NCI-H2107 treated with DMSO at 0.1 percent for 48 hours (cell line): ENCODE data around the gene DPF3.

ENCODE experiments used
- DNase-seq: peaks from one replicate; lab custom pipeline; 2025; ENCODE audit not compliant: unreplicated experiment; lab: John Stamatoyannopoulos, UW

Gene DPF3

GRCh38 chr14:72745546-72745945, 148.4 kb downstream of the DPF3 start:
- no peak for DNase-seq

DNA sequence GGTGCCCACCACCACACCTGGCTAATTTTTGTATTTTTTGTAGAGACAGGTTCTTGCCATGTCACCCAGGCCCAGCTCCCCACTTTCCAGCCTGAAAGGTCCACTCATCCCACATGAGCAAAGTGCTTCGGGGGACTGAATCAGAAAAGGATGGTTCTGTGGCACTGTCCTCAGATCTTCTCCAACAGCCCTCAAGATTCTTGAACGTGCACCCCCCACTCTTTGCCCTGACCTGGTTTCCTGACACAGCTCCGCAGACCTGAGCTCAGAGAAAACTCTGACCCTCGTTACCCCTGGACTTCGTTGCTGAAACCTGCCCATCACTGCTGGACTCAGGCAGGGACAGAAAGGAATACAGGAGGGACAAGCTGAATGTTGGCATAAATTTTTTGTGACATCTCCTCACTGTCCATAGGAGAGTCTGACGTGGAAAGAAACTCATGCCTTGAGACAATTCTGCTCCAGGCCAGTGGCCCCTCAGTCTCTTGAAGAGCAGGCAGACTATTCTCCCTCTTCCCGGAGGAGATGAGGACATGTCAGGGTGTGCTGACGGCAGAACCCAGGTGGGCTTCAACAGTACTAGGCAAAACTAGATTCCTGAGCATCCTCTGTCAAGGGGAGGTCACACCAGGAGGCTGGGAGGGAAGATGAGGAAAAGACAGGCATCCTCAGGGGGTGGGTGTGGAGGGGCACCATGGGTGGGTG, 149.3 kb downstream of the DPF3 start:
- DNase-seq, result no peak

DNA sequence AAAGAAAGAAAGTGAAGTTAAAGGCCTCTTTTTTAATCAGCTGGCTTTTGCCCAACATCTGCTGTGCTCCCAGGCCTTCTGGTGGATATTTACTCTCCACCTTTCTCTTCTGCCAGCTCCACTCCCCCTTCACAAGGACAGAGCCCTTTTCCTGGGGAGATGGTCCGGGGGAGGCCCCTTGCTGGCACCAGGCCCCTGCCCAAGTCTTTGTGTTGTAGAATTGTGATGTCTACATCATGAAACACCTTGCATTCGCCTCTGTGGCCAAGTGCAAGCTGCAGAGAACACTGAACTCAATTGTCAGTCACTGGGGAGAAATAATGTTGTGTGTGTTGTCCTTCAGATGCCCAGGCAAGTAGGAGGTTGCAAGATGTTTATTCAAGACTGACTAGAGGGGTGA, 150.3 kb downstream of the DPF3 start:
- DNase-seq, result no peak

GRCh38 chr14:72742838-72743195, 151.1 kb downstream of the DPF3 start:
- DNase-seq, result no peak

GRCh38 chr14:72742118-72742837, 151.6 kb downstream of the DPF3 start:
- no peak for DNase-seq

GRCh38 chr14:72741826-72742117, 152.1 kb downstream of the DPF3 start:
- no peak for DNase-seq

DNA sequence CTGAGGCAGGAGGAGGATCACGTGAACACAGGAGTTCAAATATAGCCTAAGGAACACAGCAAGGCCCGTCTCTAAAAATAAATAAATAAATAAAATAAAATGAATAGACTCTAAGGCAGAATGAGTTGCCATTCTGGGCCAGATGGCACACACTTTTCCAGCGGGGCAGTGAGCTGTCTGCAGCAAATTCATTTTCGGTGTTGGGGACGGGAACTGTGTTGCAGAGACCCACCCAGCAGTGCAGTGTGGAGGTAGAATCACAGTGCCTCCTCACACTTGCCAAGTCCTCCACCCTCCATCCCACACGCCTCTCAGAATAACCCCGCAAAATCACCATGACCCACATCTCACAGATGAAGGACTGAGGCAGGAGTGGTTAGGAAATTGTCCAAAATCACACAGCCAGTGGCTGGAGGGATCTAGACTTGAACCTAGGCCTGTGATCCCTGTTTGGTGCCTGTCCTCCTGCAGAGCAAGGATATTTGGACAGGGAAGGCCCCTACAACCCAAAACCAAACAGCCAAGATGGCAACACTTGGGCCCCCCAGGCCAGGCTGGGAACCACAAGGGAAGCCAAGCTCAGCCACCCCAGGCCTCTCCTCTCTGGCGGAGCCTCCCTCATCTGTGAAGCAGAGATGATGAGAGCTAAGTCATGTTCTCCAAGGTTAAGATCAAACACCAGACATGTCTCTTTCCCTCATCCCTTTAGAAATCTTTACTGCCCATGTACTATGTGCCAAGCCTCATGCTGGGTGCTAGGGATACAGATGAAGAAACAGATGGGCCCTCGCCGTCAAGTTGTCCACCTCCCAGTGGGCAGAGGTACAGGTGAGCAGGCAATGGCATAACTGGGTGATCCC, 152.7 kb downstream of the DPF3 start:
- DNase-seq, result no peak

DNA sequence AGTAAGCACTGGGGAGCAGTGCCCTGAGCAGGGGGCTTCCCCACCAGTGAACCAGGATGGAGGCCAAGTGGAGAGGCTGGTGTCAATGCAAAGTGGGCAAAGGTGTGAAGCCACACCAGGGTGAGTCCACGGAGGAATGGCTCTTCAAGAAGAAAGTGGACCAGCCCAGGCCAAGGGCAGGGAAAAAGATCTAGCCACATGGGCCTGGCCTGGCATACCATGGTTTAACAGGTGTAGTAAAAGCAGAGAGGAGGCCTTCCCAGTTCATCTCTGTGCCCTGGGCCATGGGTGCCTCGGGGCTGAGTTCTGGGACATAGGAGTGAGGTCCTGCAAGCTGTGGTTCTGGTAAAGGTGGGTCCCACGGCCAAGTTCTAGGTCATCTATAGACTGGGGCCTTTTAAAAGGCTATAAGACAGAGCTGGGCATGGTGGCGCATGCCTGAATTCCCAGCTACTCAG, 153.4 kb downstream of the DPF3 start:
- no peak for DNase-seq

DNA sequence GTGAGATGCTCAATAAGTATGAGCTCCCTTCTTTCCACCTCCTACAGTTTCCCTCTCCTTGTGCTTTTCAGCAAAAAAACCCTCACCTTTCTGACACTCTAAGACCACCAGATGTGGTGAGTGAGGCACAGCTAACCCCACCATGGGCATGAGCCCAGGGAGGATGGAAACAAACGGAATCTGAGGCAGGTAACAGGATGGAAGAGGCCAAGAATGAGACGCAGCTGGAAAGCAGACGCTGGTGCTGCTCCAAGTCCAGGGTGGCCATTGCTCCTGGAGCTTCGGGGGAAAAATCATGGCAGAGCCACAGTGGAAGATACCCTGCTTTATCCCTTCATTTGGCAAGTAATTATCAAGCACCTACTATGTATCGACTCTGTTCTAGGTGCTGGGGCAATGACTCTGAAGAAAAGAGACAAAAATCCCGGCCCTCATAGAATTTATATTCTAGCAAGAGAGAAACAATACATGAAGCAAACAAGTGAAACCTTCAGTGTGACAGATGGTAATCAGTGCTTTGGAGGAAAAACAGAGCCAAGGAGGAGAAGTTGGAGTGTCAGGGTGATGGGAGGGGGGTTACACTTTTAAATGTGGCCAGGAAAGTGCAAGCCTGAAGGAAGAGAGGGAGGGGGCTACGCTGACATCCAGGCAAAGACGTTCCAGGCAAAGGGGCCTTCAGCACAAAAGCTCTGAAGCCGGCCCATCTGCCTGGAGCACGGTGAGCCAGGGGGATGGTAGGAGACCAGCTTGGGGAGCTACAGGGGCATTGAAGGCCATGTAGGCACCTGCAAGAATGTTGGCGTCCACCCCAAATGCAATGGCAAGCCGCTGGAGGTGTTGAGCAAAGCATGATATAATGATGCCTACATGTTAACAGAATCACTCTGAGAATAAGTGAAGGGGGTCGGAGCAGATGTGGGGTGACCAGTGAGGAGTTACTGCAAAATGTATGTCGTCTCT, 154.2 kb downstream of the DPF3 start:
- no peak for DNase-seq

- DNase-seq, result no peak
Measured at GRCh38 chr14:72738161-72738611, 155.7 kb downstream of the DPF3 start.

GRCh38 chr14:72737560-72737943, 156.3 kb downstream of the DPF3 start:
- no peak for DNase-seq

DNA sequence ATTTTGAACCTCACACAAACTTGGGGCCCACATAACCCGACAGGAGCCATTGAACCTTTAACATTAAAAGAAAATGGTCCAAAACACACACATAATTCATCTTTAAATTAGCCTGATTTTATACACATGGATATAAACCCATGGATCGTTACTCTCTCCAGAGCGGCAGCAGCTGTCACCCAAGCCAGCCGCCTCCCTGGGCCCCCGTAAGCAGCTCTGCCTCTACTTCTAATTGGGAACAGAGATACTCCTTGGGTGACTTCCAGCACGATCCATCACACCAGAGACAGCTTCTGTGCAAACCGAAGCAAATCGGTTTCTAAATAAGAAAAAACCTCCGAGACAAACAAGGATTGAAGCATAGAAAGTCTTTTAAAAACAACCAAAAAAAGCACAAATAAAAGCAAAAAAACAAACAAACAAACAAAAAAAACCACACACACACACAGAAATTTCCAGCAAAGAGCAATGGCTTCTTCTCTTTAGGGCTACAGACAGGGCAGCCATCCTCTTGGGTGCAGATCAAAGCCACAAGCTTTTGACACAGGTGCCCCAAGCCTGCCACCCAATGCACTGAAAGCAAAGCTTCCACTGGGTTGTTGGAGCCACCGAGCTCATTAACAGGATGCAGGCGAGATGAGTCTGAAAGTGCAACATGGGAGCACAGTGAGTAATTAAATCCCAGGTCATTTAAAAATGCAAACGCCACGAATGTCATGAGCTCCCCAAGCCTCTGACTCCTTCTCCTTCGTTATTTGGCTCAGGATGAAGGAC, 156.9 kb downstream of the DPF3 start:
- DNase-seq, result no peak

GRCh38 chr14:72736308-72736707, 157.6 kb downstream of the DPF3 start:
- DNase-seq, result no peak

DNA sequence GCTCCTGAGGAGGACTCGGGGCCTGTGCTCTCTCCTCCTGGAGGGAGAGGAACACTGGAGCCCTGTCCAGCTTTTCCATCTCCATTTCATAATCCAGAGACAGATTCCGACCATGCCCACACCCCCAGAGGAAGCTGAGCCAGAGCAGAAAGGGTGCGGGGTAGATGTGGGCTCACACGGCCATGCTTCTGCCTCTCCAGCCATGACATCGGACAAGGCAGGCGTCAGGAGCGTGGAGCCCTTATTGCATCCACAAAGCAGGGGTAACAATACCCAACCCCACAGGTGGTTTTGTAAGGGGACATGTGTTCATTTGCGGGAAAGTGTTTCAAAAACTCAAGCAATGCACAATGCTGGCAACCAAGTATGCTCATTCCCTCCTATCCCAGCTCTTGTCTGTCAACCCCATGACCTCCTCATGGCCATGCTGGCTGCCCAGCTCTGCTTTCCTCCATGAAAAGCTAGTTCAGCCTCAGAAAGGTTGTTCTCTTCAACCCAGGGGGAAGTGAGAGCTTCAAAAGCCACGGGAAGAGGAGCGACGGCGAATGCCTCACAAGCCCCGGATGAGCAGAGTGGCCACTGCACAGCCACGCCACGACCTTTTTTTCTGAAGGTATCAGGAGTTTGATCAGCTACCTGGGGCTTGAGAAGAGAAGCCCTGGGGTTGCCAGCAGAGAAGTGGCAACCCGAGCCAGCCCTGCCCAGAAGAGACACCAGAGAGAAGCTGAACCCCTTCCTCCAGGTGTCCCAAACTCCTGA, 161.7 kb downstream of the DPF3 start:
- no peak for DNase-seq

- no peak for DNase-seq
Measured at GRCh38 chr14:72731252-72732020, 162.5 kb downstream of the DPF3 start.

DNA sequence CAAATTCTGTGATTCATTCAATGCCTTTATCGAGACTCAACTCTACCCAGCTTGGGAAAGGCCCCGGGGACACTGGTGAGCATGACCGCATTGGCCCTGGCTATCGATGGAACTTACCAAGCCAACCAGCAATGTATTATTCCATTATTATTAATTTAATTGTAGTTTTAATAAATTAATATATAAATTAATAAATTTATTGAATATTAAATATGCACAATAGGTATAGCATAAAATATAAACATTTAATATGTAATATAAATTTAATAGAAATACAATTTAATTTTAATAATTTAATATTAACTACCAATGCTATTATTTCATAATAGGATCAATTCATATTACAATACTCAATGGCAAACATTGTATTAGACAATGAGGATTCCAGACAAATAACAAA, 163.4 kb downstream of the DPF3 start:
- DNase-seq, result no peak

- DNase-seq, result no peak
Measured at GRCh38 chr14:72726444-72726843, 167.5 kb downstream of the DPF3 start.

GRCh38 chr14:72723858-72724530, 169.9 kb downstream of the DPF3 start:
- no peak for DNase-seq
